Stimulated activated CD4-positive, alpha-beta T cell treated with anti-CD3 and anti-CD28 coated beads, TNF-alpha, amount 100 ng/mL, for 1 hour (primary cell): ENCODE data around the gene SMYD1.

Experiments
- DNase-seq, 3 donors: peaks; one replicate each; pipeline ENCODE4 v3.0.0-alpha.2; 2020; ENCODE audit warnings: low read depth in 3 of 3, low spot score in 1 of 3

SMYD1 gene

GRCh38 chr2:88086401-88086800 is 18.8 kb downstream of the SMYD1 start:
- no peak for DNase-seq

GRCh38 chr2:88087073-88087472 is 19.4 kb downstream of the SMYD1 start:
- DNase-seq = no peak

- no peak for DNase-seq
These were observed 20.1 kb downstream of the SMYD1 start for GRCh38 chr2:88087763-88088162.

- no peak for DNase-seq
These were observed 21.4 kb downstream of the SMYD1 start for GRCh38 chr2:88088999-88089398.

GRCh38 chr2:88090446-88091283 is 23.0 kb downstream of the SMYD1 start:
- peak in 1 of 3 donors; percentile 22 for DNase-seq

GRCh38 chr2:88091943-88092342 is 24.3 kb downstream of the SMYD1 start:
- no peak for DNase-seq

GRCh38 chr2:88092773-88093172 is 25.1 kb downstream of the SMYD1 start:
- DNase-seq = no peak

GRCh38 chr2:88095022-88095421 is 27.4 kb downstream of the SMYD1 start:
- DNase-seq = no peak

- DNase-seq = no peak
These were observed 29.1 kb downstream of the SMYD1 start for GRCh38 chr2:88096708-88097107.

- no peak for DNase-seq
These were observed 29.6 kb downstream of the SMYD1 start for GRCh38 chr2:88097192-88097591.

GRCh38 chr2:88097891-88098557 is 30.4 kb downstream of the SMYD1 start:
- DNase-seq = no peak

GRCh38 chr2:88098558-88098900 is 30.9 kb downstream of the SMYD1 start:
- DNase-seq = no peak

GRCh38 chr2:88099798-88100488 is 32.3 kb downstream of the SMYD1 start:
- no peak for DNase-seq

- no peak for DNase-seq
These were observed 32.8 kb downstream of the SMYD1 start for GRCh38 chr2:88100489-88100858.

GRCh38 chr2:88108796-88109195 is 41.2 kb downstream of the SMYD1 start:
- no peak for DNase-seq

- no peak for DNase-seq
These were observed 43.2 kb downstream of the SMYD1 start for GRCh38 chr2:88110830-88111229.

GRCh38 chr2:88113069-88113468 is 45.4 kb downstream of the SMYD1 start:
- DNase-seq = no peak

- DNase-seq = no peak
These were observed 47.3 kb downstream of the SMYD1 start for GRCh38 chr2:88114889-88115288.

- no peak for DNase-seq
These were observed 48.3 kb downstream of the SMYD1 start for GRCh38 chr2:88115825-88116518.

- no peak for DNase-seq
These were observed 49.2 kb downstream of the SMYD1 start for GRCh38 chr2:88116669-88117432.

- no peak for DNase-seq
These were observed 50.3 kb downstream of the SMYD1 start for GRCh38 chr2:88117973-88118372.
